ENCODE results near the gene ESYT2.

ESYT2 gene

GRCh38 chr7:158856883-158857668 is 27.8 kb upstream of the ESYT2 start:
- DNase-seq, result no peak
- Histone ChIP-seq H3K27me3 (replicated peaks; ENCODE audit: control insufficient read depth, insufficient read depth, low read length, poor library complexity, severe bottlenecking) (no peaks in the 10 kb centered on the region), H3K4me1 (ENCODE audit: control insufficient read depth, insufficient read depth, low read length, poor library complexity, severe bottlenecking) (peaks cover 8% of the 10 kb centered on the region), H3K27ac (ENCODE audit: insufficient read depth, low read length, poor library complexity, severe bottlenecking) (peak overlapping the region; percentile 88), H3K36me3 (ENCODE audit: control insufficient read depth, insufficient read depth, low read length) (no peaks in the 10 kb centered on the region), H3K9me3 (ENCODE audit: control insufficient read depth, low read length) (no peaks in the 10 kb centered on the region), H3K4me3 (ENCODE audit: insufficient read depth, low read depth, low read length, poor library complexity, severe bottlenecking) (peak overlapping the region; percentile 82)

DNA sequence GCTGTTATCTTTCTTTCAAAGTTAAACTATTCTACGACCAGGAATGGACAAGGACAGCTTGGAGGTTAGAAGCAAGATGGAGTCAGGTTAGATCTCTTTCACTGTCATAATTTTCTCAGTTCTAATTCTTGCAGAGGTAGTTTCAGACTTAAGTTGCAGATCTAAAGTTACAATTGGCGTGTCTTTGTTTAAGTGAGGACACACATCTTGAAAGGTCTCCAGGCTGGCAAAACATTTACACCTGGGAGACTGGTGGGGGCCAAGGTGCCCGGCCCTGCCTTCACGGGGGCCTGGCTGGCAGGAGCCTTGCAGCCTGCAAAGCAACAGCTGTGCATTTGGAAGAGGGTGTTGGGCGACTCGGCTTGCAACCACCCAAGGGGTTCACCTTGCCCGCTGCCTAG is 25.4 kb upstream of the ESYT2 start:
- H3K27ac ChIP-seq (ENCODE audit: insufficient read depth, low read length, poor library complexity, severe bottlenecking), result no peak overlapping the region
- H3K9me3 ChIP-seq (ENCODE audit: control insufficient read depth, low read length), result no peaks in the 10 kb centered on the region
- no peaks in the 10 kb centered on the region for H3K36me3 ChIP-seq (ENCODE audit: control insufficient read depth, insufficient read depth, low read length)
- no peak for DNase-seq
- no peaks in the 10 kb centered on the region for H3K27me3 ChIP-seq (replicated peaks; ENCODE audit: control insufficient read depth, insufficient read depth, low read length, poor library complexity, severe bottlenecking)
- H3K4me3 ChIP-seq (ENCODE audit: insufficient read depth, low read depth, low read length, poor library complexity, severe bottlenecking), result no peak overlapping the region
- peaks cover 8% of the 10 kb centered on the region for H3K4me1 ChIP-seq (ENCODE audit: control insufficient read depth, insufficient read depth, low read length, poor library complexity, severe bottlenecking)

DNA sequence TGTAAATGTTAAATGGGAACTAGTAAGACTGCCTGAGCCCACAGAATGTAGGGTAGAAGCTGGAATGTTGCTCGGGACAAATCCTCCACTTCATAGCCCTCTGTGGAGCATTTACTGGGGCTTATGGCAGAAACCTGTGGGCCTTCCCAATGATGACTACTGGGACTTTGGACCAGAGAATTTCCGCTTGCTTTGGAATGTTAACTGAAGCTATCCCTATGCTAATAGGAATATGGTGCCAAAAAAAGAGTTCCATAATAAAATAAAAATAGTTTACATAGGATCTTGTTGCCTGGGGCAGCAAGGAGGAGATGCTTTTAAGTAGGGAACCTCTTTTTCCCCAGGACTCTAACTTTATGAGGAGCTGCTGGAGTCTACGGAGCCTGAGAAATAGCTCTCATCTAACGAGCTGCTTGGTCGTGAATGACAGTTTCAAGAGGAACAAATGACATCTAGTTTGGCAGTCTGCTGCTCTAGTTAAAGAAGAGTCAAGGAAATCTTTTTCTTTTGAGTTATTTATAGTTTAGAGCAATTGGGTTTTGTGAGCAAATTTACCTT is 21.3 kb upstream of the ESYT2 start:
- no peak overlapping the region for H3K4me3 ChIP-seq (ENCODE audit: insufficient read depth, low read depth, low read length, poor library complexity, severe bottlenecking)
- no peaks in the 10 kb centered on the region for H3K36me3 ChIP-seq (ENCODE audit: control insufficient read depth, insufficient read depth, low read length)
- no peaks in the 10 kb centered on the region for H3K9me3 ChIP-seq (ENCODE audit: control insufficient read depth, low read length)
- DNase-seq, result no peak
- no peak overlapping the region for H3K27ac ChIP-seq (ENCODE audit: insufficient read depth, low read length, poor library complexity, severe bottlenecking)
- peaks cover 13% of the 10 kb centered on the region for H3K4me1 ChIP-seq (ENCODE audit: control insufficient read depth, insufficient read depth, low read length, poor library complexity, severe bottlenecking)
- H3K27me3 ChIP-seq (replicated peaks; ENCODE audit: control insufficient read depth, insufficient read depth, low read length, poor library complexity, severe bottlenecking), result no peaks in the 10 kb centered on the region

DNA sequence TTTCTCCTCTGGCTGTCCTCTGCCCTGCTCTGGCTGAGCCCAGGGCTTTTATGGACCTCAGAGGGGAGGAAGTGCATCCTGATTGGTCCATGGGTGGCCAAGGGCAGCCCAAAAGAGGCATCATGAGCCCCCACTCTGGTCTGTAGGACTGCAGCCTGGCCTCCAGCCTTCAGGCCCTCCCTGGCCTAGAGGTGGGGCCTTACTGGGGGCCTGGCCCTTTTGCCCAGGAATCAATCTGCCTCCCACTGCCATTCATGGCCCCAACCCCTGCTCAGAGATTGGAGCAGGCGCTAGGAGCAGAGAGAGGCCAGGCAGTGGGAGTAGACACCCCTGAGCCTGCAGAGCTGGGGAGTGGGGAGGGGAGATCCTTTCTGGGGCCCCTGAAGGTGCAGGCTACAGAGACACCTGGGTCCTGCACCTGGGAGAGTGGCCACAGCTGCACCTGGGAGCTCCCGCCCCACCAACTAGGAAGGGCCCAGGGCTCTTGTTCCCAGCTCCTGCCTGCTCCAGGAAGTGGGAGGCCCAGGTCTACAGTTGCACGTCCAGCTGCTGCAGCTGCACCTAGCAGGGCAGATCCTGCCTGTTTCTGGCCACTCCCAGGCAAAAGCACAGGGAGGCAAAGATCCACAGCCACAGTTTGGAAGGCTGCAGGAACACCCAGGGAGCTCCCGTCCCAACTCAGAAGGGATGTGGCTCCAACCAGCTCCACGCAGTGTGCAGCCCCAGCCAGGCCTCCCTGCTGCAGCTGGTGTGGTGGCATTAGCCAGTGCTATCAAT is 20.6 kb upstream of the ESYT2 start:
- Histone ChIP-seq H3K36me3 (ENCODE audit: control insufficient read depth, insufficient read depth, low read length) (no peaks in the 10 kb centered on the region), H3K27ac (ENCODE audit: insufficient read depth, low read length, poor library complexity, severe bottlenecking) (no peak overlapping the region), H3K9me3 (ENCODE audit: control insufficient read depth, low read length) (no peaks in the 10 kb centered on the region), H3K4me1 (ENCODE audit: control insufficient read depth, insufficient read depth, low read length, poor library complexity, severe bottlenecking) (peaks cover 13% of the 10 kb centered on the region), H3K27me3 (replicated peaks; ENCODE audit: control insufficient read depth, insufficient read depth, low read length, poor library complexity, severe bottlenecking) (no peaks in the 10 kb centered on the region), H3K4me3 (ENCODE audit: insufficient read depth, low read depth, low read length, poor library complexity, severe bottlenecking) (no peak overlapping the region)
- DNase-seq, result no peak

GRCh38 chr7:158849442-158849767 is 20.1 kb upstream of the ESYT2 start:
- peaks cover 13% of the 10 kb centered on the region for H3K4me1 ChIP-seq (ENCODE audit: control insufficient read depth, insufficient read depth, low read length, poor library complexity, severe bottlenecking)
- no peak for DNase-seq

GRCh38 chr7:158847451-158847866 is 18.1 kb upstream of the ESYT2 start:
- H3K9me3 ChIP-seq (ENCODE audit: control insufficient read depth, low read length), result no peaks in the 10 kb centered on the region
- peak overlapping the region; percentile 38 for H3K27ac ChIP-seq (ENCODE audit: insufficient read depth, low read length, poor library complexity, severe bottlenecking)

More at GRCh38 chr7:158849442-158849767, 20.1 kb upstream of the ESYT2 start:
- Histone ChIP-seq H3K36me3 (ENCODE audit: control insufficient read depth, insufficient read depth, low read length) (no peaks in the 10 kb centered on the region), H3K27me3 (replicated peaks; ENCODE audit: control insufficient read depth, insufficient read depth, low read length, poor library complexity, severe bottlenecking) (no peaks in the 10 kb centered on the region), H3K27ac (ENCODE audit: insufficient read depth, low read length, poor library complexity, severe bottlenecking) (no peak overlapping the region), H3K4me3 (ENCODE audit: insufficient read depth, low read depth, low read length, poor library complexity, severe bottlenecking) (no peak overlapping the region), H3K9me3 (ENCODE audit: control insufficient read depth, low read length) (no peaks in the 10 kb centered on the region)

DNA sequence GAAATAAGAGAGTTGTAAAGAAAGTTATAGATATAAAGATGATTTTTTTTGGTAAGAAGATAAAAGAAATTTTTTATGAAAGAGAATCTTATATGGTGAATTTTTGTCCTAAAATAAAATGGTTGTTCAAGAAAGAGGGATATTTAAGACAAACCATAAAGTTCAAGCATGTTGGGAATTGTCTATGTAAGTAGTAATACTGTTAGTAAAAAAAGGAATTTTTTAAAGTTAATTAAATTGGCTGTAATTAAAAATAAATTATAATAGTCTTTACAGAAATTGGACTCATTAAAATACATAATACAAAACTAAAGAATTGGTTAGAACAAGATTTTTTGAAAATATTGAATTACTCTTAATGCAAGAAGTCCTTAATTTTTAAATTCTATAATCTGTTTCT is 17.0 kb upstream of the ESYT2 start:
- no peaks in the 10 kb centered on the region for H3K9me3 ChIP-seq (ENCODE audit: control insufficient read depth, low read length)
- no peak for DNase-seq
- peaks cover 13% of the 10 kb centered on the region for H3K4me1 ChIP-seq (ENCODE audit: control insufficient read depth, insufficient read depth, low read length, poor library complexity, severe bottlenecking)
- H3K27me3 ChIP-seq (replicated peaks; ENCODE audit: control insufficient read depth, insufficient read depth, low read length, poor library complexity, severe bottlenecking), result no peaks in the 10 kb centered on the region
- H3K36me3 ChIP-seq (ENCODE audit: control insufficient read depth, insufficient read depth, low read length), result no peaks in the 10 kb centered on the region
- no peak overlapping the region for H3K27ac ChIP-seq (ENCODE audit: insufficient read depth, low read length, poor library complexity, severe bottlenecking)
- no peak overlapping the region for H3K4me3 ChIP-seq (ENCODE audit: insufficient read depth, low read depth, low read length, poor library complexity, severe bottlenecking)

More at GRCh38 chr7:158847451-158847866, 18.1 kb upstream of the ESYT2 start:
- DNase-seq, result no peak
- Histone ChIP-seq H3K27me3 (replicated peaks; ENCODE audit: control insufficient read depth, insufficient read depth, low read length, poor library complexity, severe bottlenecking) (no peaks in the 10 kb centered on the region), H3K4me1 (ENCODE audit: control insufficient read depth, insufficient read depth, low read length, poor library complexity, severe bottlenecking) (peaks cover 13% of the 10 kb centered on the region), H3K36me3 (ENCODE audit: control insufficient read depth, insufficient read depth, low read length) (no peaks in the 10 kb centered on the region), H3K4me3 (ENCODE audit: insufficient read depth, low read depth, low read length, poor library complexity, severe bottlenecking) (peak overlapping the region; percentile 41)

- H3K27me3 ChIP-seq (replicated peaks; ENCODE audit: control insufficient read depth, insufficient read depth, low read length, poor library complexity, severe bottlenecking), result no peaks in the 10 kb centered on the region
- no peak for DNase-seq
- peaks cover 13% of the 10 kb centered on the region for H3K4me1 ChIP-seq (ENCODE audit: control insufficient read depth, insufficient read depth, low read length, poor library complexity, severe bottlenecking)
- H3K27ac ChIP-seq (ENCODE audit: insufficient read depth, low read length, poor library complexity, severe bottlenecking), result no peak overlapping the region
- no peak overlapping the region for H3K4me3 ChIP-seq (ENCODE audit: insufficient read depth, low read depth, low read length, poor library complexity, severe bottlenecking)
- H3K36me3 ChIP-seq (ENCODE audit: control insufficient read depth, insufficient read depth, low read length), result no peaks in the 10 kb centered on the region
- H3K9me3 ChIP-seq (ENCODE audit: control insufficient read depth, low read length), result no peaks in the 10 kb centered on the region
These were observed 14.5 kb upstream of the ESYT2 start for GRCh38 chr7:158843771-158844170.

DNA sequence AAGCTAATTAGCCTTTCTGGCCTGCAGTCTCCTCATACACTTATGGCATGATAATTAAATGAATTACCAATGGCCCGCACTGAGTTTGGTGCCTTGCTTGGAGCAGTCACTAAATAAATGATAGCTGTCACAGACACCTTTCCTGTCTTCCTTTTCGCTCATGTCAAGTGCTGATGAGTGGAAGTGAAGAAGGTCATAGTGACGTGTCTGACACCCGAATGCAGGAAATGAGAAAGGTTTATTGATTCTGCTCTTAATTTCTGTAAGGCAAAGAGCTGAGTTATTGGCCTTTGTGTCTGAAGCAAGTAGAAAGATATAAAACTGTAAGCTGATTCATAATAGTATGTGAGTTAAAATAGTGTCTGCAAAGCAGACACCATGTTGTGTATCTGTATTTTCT is 13.2 kb upstream of the ESYT2 start:
- Histone ChIP-seq H3K9me3 (ENCODE audit: control insufficient read depth, low read length) (no peaks in the 10 kb centered on the region), H3K4me3 (ENCODE audit: insufficient read depth, low read depth, low read length, poor library complexity, severe bottlenecking) (no peak overlapping the region), H3K27ac (ENCODE audit: insufficient read depth, low read length, poor library complexity, severe bottlenecking) (no peak overlapping the region), H3K27me3 (replicated peaks; ENCODE audit: control insufficient read depth, insufficient read depth, low read length, poor library complexity, severe bottlenecking) (no peaks in the 10 kb centered on the region), H3K36me3 (ENCODE audit: control insufficient read depth, insufficient read depth, low read length) (no peaks in the 10 kb centered on the region), H3K4me1 (ENCODE audit: control insufficient read depth, insufficient read depth, low read length, poor library complexity, severe bottlenecking) (peaks cover 7% of the 10 kb centered on the region)
- no peak for DNase-seq

- Histone ChIP-seq H3K36me3 (ENCODE audit: control insufficient read depth, insufficient read depth, low read length) (no peaks in the 10 kb centered on the region), H3K4me1 (ENCODE audit: control insufficient read depth, insufficient read depth, low read length, poor library complexity, severe bottlenecking) (no peaks in the 10 kb centered on the region), H3K4me3 (ENCODE audit: insufficient read depth, low read depth, low read length, poor library complexity, severe bottlenecking) (no peak overlapping the region), H3K9me3 (ENCODE audit: control insufficient read depth, low read length) (no peaks in the 10 kb centered on the region), H3K27me3 (replicated peaks; ENCODE audit: control insufficient read depth, insufficient read depth, low read length, poor library complexity, severe bottlenecking) (no peaks in the 10 kb centered on the region), H3K27ac (ENCODE audit: insufficient read depth, low read length, poor library complexity, severe bottlenecking) (no peak overlapping the region)
- DNase-seq, result no peak
These were observed 11.3 kb upstream of the ESYT2 start for GRCh38 chr7:158840604-158841003.
